Mesendoderm (in vitro differentiated cells): ENCODE measurements around the gene CERKL.

Experiments
- DNase-seq: peaks from one replicate; pipeline ENCODE4 v3.0.0; 2013
- H2AK5ac ChIP-seq: 2 replicates; pipeline ENCODE4 v1.6.1; 2013; ENCODE audit warnings: low read length, inconsistent platforms
- H2BK120ac ChIP-seq: 2 replicates; pipeline ENCODE4 v1.6.1; 2013; ENCODE audit warnings: low read depth, mild to moderate bottlenecking, low read length, moderate library complexity, mixed read lengths
- H2BK15ac ChIP-seq: replicated peaks from 2 replicates; pipeline ENCODE4 v1.6.1; 2013; ENCODE audit warnings: low read depth, mild to moderate bottlenecking, moderate library complexity
- H2BK5ac ChIP-seq: 2 replicates; pipeline ENCODE4 v1.6.1; 2013; ENCODE audit warnings: low read length, inconsistent platforms
- H3K18ac ChIP-seq: 2 replicates; pipeline ENCODE4 v1.6.1; 2013; ENCODE audit warnings: mild to moderate bottlenecking, low read length, mixed read lengths
- H3K23ac ChIP-seq: one replicate; pipeline ENCODE4 v1.6.1; 2013; ENCODE audit warnings: low read length
- H3K27ac ChIP-seq: 2 replicates; pipeline ENCODE4 v1.5.1; 2013; ENCODE audit warnings: low read depth, mild to moderate bottlenecking, inconsistent platforms, low read length, moderate library complexity
- H3K27me3 ChIP-seq: 2 replicates; pipeline ENCODE4 v1.6.1; 2013; ENCODE audit warnings: low read length, control low read depth, mild to moderate bottlenecking, inconsistent platforms; ENCODE audit not compliant: insufficient read depth, poor library complexity
- H3K36me3 ChIP-seq: 2 replicates; pipeline ENCODE4 v1.6.1; 2013; ENCODE audit warnings: low read length, inconsistent platforms; ENCODE audit not compliant: control insufficient read depth, insufficient read depth
- H3K4ac ChIP-seq: one replicate; pipeline ENCODE4 v1.6.1; 2013; ENCODE audit warnings: low read depth, mild to moderate bottlenecking, low read length, moderate library complexity
- H3K4me1 ChIP-seq: 2 replicates; pipeline ENCODE4 v1.6.1; 2013; ENCODE audit warnings: low read depth, low read length, inconsistent platforms; ENCODE audit not compliant: control insufficient read depth
- H3K4me2 ChIP-seq: 2 replicates; pipeline ENCODE4 v1.6.1; 2013; ENCODE audit warnings: low read length
- H3K4me3 ChIP-seq: 2 replicates; pipeline ENCODE4 v1.5.1; 2013; ENCODE audit warnings: mild to moderate bottlenecking, low read length
- H3K56ac ChIP-seq: one replicate; pipeline ENCODE4 v1.6.1; 2013; ENCODE audit warnings: low read length
- H3K79me1 ChIP-seq: 2 replicates; pipeline ENCODE4 v1.6.1; 2013; ENCODE audit warnings: low read length, inconsistent platforms
- H3K79me2 ChIP-seq: 2 replicates; pipeline ENCODE4 v1.6.1; 2013; ENCODE audit warnings: mild to moderate bottlenecking, low read length; ENCODE audit not compliant: control insufficient read depth, insufficient read depth
- H3K9ac ChIP-seq: 2 replicates; pipeline ENCODE4 v1.6.1; 2013; ENCODE audit warnings: low read length, inconsistent platforms
- H4K5ac ChIP-seq: one replicate; pipeline ENCODE4 v1.6.1; 2013; ENCODE audit warnings: low read length
- H4K8ac ChIP-seq: one replicate; pipeline ENCODE4 v1.6.1; 2013; ENCODE audit warnings: low read depth, mild to moderate bottlenecking, control low read depth, low read length, moderate library complexity
- WGBS: extraction: QIAGEN DNeasy Blood & Tissue Kit; methylation state at CpG from one replicate; pipeline ENCODE4 v1.1.7; 2013; ENCODE audit warnings: low lambda C conversion rate, missing lambda C conversion rate; ENCODE audit not compliant: insufficient coverage; ENCODE audit errors: extremely low coverage; 5-methylcytosine and 5-hydroxymethylcytosine counted together

The CERKL gene

DNA sequence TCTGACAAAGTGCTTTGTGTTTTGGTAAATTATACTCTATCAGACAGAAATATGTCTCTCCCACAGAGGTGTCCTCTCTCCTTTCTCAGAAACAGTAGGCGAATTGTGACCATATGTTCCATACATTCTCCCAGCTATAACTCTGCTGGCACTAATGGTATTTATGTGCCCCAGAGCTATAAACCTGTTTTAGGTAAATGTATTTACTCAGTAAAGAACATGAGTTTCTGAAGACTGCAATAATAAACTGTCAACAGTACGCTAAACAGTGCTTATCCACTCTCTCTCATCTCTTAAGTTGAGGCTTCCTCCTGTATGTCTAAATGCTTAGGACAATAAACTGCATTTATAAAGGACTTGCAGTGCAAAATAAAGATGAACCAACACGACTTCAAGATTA, 141.2 kb downstream of the CERKL start:
- Histone ChIP-seq H3K9ac (no peak overlapping the region), H3K79me2 (no peaks in the 10 kb centered on the region), H3K4ac (no peak overlapping the region), H3K27me3 (no peaks in the 10 kb centered on the region), H4K5ac (no peak overlapping the region), H3K56ac (no peak overlapping the region), H2BK5ac (no peak overlapping the region), H3K27ac (no peak overlapping the region), H3K18ac (no peak overlapping the region), H2BK120ac (no peak overlapping the region), H3K36me3 (no peaks in the 10 kb centered on the region), H3K4me2 (no peak overlapping the region), H3K4me1 (no peaks in the 10 kb centered on the region), H2AK5ac (no peak overlapping the region), H3K23ac (no peak overlapping the region), H4K8ac (no peak overlapping the region), H3K4me3 (no peak overlapping the region), H3K79me1 (no peaks in the 10 kb centered on the region), H2BK15ac (no peak overlapping the region)
- DNase-seq, result no peak
- WGBS, result no CpG with 5 or more reads among the region's 3 CpGs

DNA sequence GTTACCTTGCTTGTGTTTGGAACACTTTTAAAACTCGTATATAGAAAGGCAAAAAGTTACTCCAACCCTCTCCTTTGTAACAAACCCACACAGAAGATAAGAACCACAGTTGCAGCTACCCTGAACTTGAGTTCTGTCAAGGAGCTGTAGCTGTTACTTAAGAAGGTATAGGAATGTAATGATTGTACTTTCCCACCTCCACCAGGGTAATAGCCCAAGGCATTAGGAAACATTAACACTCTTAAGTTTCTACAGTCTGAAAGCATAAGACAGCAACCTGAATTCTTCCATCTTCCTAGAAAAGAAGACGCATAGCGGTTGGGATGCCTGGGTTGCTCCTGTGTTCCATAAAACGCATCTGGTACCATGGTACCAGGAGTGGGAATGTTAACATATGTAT, 156.7 kb downstream of the CERKL start:
- peak; percentile 23 for DNase-seq

DNA sequence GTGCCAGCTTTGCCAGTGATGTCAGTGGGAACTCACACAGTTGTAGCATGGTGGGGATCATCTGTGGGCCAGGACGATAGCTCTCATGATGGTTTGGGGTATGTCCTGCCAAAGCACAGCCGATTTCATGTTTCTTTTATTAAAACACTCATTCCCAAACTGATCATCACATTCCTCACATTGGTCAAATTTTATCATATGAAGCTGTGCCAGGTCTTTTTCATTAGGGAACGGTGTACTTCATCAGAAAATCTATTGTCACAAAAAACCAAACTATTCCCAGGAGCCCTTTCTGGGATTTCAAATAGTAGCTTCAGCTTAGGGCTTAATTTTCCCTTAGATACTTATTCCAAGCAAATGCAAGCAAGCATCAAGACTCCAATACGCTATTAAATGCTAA, 157.7 kb downstream of the CERKL start:
- no peaks in the 10 kb centered on the region for H3K36me3 ChIP-seq
- no peak overlapping the region for H2AK5ac ChIP-seq
- no peak overlapping the region for H2BK120ac ChIP-seq
- no peak overlapping the region for H4K5ac ChIP-seq
- no peaks in the 10 kb centered on the region for H3K79me2 ChIP-seq
- no peak for DNase-seq
- H3K79me1 ChIP-seq, result no peaks in the 10 kb centered on the region
- no peak overlapping the region for H2BK5ac ChIP-seq
- no peak overlapping the region for H3K4ac ChIP-seq
- H3K4me2 ChIP-seq, result no peak overlapping the region
- no peak overlapping the region for H3K9ac ChIP-seq
- WGBS, result no CpG with 5 or more reads among the region's 4 CpGs
- no peaks in the 10 kb centered on the region for H3K4me1 ChIP-seq
- no peak overlapping the region for H4K8ac ChIP-seq
- H3K18ac ChIP-seq, result no peak overlapping the region
- H3K56ac ChIP-seq, result no peak overlapping the region
- no peak overlapping the region for H3K4me3 ChIP-seq
- no peak overlapping the region for H3K27ac ChIP-seq
- H3K23ac ChIP-seq, result no peak overlapping the region
- no peak overlapping the region for H2BK15ac ChIP-seq
- H3K27me3 ChIP-seq, result no peaks in the 10 kb centered on the region

More for the DNA sequence above, 156.7 kb downstream of the CERKL start:
- H3K27me3 ChIP-seq, result no peaks in the 10 kb centered on the region
- H2BK15ac ChIP-seq, result no peak overlapping the region
- no peak overlapping the region for H3K27ac ChIP-seq
- no peak overlapping the region for H3K23ac ChIP-seq
- H3K4me2 ChIP-seq, result no peak overlapping the region
- H3K9ac ChIP-seq, result no peak overlapping the region
- H3K4me1 ChIP-seq, result no peaks in the 10 kb centered on the region
- no CpG with 5 or more reads among the region's 4 CpGs for WGBS
- no peaks in the 10 kb centered on the region for H3K36me3 ChIP-seq
- no peak overlapping the region for H2AK5ac ChIP-seq
- H4K5ac ChIP-seq, result no peak overlapping the region
- no peak overlapping the region for H3K4me3 ChIP-seq
- H3K79me2 ChIP-seq, result no peaks in the 10 kb centered on the region
- H3K56ac ChIP-seq, result no peak overlapping the region
- no peak overlapping the region for H3K18ac ChIP-seq
- no peaks in the 10 kb centered on the region for H3K79me1 ChIP-seq
- no peak overlapping the region for H2BK120ac ChIP-seq
- H3K4ac ChIP-seq, result no peak overlapping the region
- no peak overlapping the region for H2BK5ac ChIP-seq
- H4K8ac ChIP-seq, result no peak overlapping the region
